TTC549 (cell line): ENCODE results near the gene TRAF1.

ENCODE experiments used
- FAIRE-seq: peaks from 2 replicates; lab custom pipeline; 2012; peaks lifted over from hg19 to GRCh38; lab: Jason Lieb, UNC

Gene TRAF1

GRCh38 chr9:120924698-120925534, 1.7 kb downstream of the TRAF1 start:
- FAIRE-seq: no peak

DNA sequence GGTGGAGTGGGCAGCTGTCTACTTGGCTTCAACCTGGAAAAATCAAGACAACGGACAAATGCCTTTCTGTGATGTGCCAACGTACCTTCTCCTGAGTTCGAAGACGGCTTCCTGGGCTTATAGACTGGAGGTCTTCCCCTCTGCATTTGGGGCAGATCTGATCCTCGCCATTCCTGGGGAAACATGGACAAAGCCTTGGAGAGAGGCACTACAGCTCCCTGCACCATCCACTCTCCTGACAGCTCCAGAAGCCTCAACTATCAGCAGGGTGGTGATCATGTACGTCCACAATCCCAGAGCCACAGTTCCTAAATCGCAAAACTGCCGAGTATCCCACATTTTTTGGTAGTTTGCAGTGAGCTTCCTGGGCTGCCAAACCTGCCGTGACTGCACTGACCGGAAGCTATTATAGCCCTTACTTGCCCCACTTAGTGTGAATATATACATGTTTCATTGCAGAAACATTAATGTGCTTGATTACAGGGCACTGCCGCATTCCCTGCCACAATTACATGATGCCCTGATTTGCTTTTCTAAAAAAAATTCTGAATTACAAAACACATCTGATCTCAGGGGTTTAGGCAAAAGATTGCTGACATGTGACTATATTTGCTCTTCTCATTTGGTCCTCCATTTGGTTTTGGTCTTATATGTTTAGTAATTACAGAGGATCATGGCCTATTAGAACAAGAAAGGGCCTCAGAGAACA, 2.8 kb downstream of the TRAF1 start:
- FAIRE-seq: no peak

GRCh38 chr9:120922404-120923195, 4.0 kb downstream of the TRAF1 start:
- FAIRE-seq: no peak

DNA sequence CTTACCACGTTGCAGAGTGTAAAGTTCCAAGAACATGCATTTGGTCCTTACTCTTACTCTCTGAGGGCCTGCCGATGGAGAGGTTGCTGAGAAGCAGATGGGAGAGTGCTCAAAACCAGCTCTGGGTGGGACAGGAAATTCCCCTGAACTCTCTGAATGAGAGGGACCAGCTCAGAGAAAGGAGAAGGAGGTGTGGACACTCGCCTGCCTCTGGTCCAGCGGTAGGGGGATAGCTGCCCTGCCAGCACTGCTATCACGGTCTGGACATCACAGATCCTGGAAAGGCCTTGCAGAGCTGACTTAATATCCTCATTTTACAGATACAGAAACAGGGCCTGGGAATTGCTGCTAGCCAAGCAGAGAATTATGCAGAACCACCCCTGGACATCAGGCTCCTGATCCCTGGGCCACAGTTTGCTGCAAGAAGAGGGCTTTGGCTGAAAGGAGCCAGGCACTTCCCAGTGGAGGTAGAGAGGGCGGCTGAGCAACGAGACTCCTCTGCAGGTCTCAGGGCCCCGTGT, 4.9 kb downstream of the TRAF1 start:
- no peak for FAIRE-seq

GRCh38 chr9:120920806-120921178, 5.8 kb downstream of the TRAF1 start:
- no peak for FAIRE-seq

DNA sequence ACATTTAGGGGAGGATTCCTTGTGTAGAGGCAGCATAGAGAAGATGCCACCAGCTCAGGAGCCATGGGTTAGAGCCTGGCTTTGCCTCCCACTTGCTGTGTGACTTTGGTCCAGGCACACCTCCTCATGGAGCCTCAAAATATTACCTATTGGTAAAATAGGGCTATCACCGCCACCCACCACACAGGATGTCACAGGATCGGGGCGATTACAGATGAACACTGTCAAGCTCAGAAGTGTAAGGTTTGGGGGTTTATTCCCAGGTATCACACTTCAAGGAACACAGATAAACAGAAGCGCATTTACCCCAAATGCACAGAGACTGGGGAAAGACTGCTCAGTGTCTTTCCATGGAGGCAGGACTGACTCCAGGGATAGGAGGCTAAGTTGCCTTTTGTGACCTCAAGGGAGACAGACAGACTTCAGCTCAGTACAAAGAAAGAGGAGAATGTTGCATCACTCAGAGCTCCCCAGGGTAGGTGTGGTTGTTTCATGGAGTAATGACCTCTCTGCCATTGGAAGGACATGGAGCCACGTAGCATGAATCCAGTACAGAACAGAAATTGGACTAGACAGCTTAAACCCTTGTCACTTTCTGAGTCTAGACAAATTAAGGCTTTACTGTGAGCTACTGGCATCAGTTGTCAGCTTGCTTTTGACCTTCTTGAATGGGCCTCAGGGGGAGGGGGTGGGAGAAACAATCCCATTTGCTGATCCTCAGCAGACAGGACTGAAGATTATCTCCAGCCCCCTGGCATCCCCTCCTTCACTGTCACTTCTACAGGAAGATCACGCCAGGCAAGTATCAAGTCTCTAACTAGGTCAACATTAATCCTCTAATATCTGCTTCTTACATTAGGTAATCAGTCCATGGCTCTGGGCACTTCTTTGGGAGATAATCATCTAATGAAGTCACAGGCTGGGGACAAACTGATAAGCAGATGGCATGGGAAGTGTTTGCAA, 6.5 kb downstream of the TRAF1 start:
- no peak for FAIRE-seq

DNA sequence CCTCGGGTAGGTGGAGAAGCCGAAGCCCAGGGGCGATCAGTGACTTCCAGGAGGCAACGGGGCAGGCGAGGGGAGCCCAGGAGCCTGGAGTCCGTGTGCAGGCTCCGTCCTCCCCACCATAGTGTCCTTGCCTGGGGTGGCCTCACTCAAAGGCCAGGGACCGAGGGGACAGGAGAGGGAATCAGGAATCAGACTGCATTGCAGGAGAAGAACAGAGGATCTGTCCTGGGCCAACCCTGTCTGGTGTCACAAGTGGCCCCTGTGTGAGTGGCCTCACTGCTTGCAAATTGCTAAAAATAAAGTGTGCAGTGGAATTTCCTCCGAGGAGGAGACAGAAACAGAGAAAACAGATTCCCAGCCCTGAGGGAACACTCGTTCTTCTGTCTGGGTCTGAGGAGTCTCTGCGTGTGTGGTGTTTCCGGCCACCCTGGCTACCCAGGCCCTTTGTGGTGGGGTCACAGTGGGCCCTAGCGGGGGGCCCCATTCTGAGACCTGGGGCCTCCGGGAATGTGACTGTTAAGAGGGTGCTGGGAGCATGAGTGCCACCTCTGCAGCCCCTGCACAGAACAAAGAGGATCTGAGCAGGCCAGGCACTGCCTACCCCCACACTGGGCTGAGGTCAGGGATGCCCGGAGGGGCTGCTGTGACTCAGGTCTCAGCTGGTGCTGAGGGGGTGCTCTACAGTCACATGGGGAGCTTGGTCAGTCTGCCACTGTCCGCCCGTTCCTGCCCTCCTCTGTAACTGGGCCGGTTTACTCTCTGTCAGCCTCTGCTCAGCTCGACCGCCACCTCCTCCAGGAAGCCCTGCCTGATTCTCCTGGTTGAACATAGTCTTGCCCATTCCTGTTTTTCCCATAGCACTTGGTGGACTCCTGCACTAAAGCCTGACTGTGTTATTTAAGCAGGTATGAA, 7.4 kb downstream of the TRAF1 start:
- FAIRE-seq: no peak

- FAIRE-seq: no peak
Observed at GRCh38 chr9:120917929-120918762, 8.4 kb downstream of the TRAF1 start.

GRCh38 chr9:120916991-120917880, 9.4 kb downstream of the TRAF1 start:
- FAIRE-seq: no peak

DNA sequence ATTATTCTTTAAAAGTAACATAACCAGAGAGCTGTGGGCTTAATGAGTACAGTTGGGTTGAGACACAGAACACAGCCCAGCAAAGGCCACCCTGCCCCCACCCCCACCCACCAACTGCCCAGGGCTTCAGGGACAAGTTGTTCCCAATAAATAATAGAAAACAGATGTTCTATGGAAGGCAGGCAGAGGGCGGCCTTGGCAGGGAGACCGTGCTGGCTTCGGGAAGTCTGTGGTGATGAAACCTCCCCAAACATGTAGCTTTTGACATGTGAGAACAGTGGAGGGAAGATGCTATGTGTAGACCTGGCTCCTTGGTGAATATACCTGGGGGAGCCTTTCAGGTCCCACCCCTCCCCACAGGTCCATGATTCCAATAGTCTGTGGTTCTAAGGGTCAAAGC, 10.0 kb downstream of the TRAF1 start:
- FAIRE-seq: no peak

GRCh38 chr9:120915854-120916470, 10.6 kb downstream of the TRAF1 start:
- FAIRE-seq: no peak

GRCh38 chr9:120914953-120915352, 11.6 kb downstream of the TRAF1 start:
- no peak for FAIRE-seq

DNA sequence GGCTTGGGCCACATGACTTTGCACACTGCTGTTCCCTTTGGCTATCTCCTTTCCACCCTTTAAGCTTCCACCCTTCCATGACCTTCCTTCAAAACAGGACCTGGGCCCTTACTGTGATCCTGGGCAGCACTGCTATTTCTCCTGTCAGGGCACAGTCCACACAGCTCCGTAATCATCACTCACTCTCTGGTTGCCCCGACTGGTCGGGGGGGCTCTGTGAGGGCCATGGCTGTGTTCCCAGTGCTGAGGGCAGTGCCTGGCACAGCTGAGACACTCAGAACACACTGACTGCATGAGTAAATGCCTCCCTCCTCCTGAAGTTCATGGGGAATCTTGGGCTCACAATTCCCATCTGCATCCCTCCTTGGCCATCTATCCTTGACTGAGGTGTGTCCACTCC, 12.2 kb downstream of the TRAF1 start:
- no peak for FAIRE-seq

DNA sequence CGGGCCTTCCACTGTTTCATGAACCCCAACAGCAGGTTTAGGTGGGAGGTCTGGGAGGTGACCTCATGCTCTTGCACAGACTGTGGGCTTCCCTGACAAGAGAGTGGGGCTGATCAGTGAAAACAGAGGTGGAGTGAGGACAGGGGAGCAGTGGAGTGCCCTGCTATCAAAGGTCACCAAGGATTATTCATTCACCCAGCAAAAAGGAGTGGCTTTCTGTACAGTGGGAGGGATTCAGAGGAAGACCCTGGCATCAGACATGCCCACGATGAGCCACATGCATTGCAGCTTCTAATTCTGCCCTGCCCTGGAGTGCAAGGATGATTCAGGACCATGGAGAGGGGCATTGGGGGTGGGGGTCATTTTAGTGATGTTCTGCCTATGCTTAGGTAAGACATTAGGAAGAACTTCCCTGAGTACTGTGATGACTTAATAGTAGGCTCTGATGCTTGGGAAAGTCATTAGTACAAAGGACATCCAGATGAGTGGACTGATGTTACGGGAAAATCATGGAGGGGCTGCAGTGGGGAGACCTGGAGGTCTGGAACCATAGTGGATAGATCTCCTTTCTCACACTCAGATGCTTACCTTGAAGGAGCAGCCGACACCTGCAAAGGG, 12.8 kb downstream of the TRAF1 start:
- no peak for FAIRE-seq

- no peak for FAIRE-seq
Observed at GRCh38 chr9:120912958-120913646, 13.5 kb downstream of the TRAF1 start.

DNA sequence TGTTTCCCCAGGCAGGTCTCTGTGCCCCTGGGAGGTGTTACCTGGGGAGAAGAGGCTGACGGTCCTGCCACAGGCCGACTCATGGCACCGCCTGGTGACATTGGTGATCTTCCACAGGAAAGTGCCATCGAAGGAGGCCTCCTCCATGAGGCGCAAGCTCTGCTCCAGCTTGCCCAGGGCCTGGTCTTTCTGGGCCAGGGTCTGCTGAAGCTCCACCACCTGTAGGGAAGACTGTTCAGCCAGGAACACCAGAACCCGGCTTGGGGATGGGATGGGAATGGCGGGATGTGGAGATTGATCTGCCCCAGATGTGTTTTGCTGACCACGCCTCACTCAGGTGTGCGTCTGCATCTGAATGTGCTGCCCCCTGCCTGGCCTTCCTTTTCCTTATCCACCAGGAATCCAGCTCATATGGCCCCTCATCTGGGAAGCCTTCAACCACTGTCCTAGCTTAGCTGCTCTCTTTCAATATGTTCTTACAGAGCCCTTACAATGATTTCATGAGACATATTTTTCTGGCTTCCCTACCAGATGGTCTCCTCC, 15.2 kb downstream of the TRAF1 start:
- no peak for FAIRE-seq

DNA sequence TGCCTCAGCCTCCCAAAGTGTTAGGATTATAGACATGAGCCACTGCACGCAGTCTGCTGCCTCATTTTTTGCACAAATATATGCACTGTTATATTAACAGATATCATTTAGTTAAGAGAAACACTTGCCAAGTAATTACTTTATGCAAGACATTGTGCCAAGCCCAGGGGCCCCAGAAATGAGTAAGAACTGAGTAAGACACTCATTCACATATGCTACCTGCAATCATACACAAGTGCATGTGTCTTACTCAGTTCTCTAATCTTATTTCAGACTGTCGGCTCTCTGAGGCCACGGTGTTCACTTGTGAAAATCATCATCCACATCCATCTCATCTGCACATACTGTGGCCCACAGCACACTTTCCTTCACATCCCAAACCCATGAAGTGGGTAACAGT, 16.0 kb downstream of the TRAF1 start:
- no peak for FAIRE-seq
